ENCODE results near the gene SLC12A4.

GRCh38 chr16:67999985-68000384, 31.5 kb upstream of the SLC12A4 start:
- TF ChIP-seq TAF1 (IDR thresholded peaks at IDR 0.05; ENCODE audit: low read depth, low read length), result no peak
- TF ChIP-seq POLR2AphosphoS5 (IDR thresholded peaks at IDR 0.05; ENCODE audit: low read depth, low read length), result no peak
